ENCODE data around the gene TSPAN5.

The TSPAN5 gene

GRCh38 chr4:98506462-98507132 lies 151.8 kb downstream of the TSPAN5 start:
- H3K27ac ChIP-seq (ENCODE audit: low read length) = no peak overlapping the region
- H3K36me3 ChIP-seq (ENCODE audit: control insufficient read depth in 2 of 2, insufficient read depth in 2 of 2, low read length in 2 of 2) = no peaks in the 10 kb centered on the region
- H3K27me3 ChIP-seq (ENCODE audit: control insufficient read depth in 1 of 2, insufficient read depth in 2 of 2, low read length in 2 of 2) = no peaks in the 10 kb centered on the region
- H3K9ac ChIP-seq (ENCODE audit: low read length in 2 of 2) = no peak overlapping the region
- H3K9me3 ChIP-seq (ENCODE audit: control insufficient read depth in 2 of 2, low read length in 2 of 2) = no peaks in the 10 kb centered on the region
- H3K4me3 ChIP-seq (ENCODE audit: low read length in 2 of 2) = no peak overlapping the region
- H3K4me1 ChIP-seq (ENCODE audit: control insufficient read depth, insufficient read depth, low read length) = no peaks in the 10 kb centered on the region

GRCh38 chr4:98505992-98506391 lies 152.4 kb downstream of the TSPAN5 start:
- Histone ChIP-seq H3K9ac (ENCODE audit: low read length in 2 of 2) (no peak overlapping the region), H3K36me3 (ENCODE audit: control insufficient read depth in 2 of 2, insufficient read depth in 2 of 2, low read length in 2 of 2) (no peaks in the 10 kb centered on the region), H3K27ac (ENCODE audit: low read length) (no peak overlapping the region), H3K27me3 (ENCODE audit: control insufficient read depth in 1 of 2, insufficient read depth in 2 of 2, low read length in 2 of 2) (no peaks in the 10 kb centered on the region), H3K4me3 (ENCODE audit: low read length in 2 of 2) (no peak overlapping the region), H3K4me1 (ENCODE audit: control insufficient read depth, insufficient read depth, low read length) (no peaks in the 10 kb centered on the region), H3K9me3 (ENCODE audit: control insufficient read depth in 2 of 2, low read length in 2 of 2) (no peaks in the 10 kb centered on the region)

- Histone ChIP-seq H3K4me1 (ENCODE audit: control insufficient read depth, insufficient read depth, low read length) (no peaks in the 10 kb centered on the region), H3K9me3 (ENCODE audit: control insufficient read depth in 2 of 2, low read length in 2 of 2) (no peaks in the 10 kb centered on the region), H3K4me3 (ENCODE audit: low read length in 2 of 2) (no peak overlapping the region), H3K27ac (ENCODE audit: low read length) (no peak overlapping the region), H3K36me3 (ENCODE audit: control insufficient read depth in 2 of 2, insufficient read depth in 2 of 2, low read length in 2 of 2) (no peaks in the 10 kb centered on the region), H3K27me3 (ENCODE audit: control insufficient read depth in 1 of 2, insufficient read depth in 2 of 2, low read length in 2 of 2) (no peaks in the 10 kb centered on the region), H3K9ac (ENCODE audit: low read length in 2 of 2) (no peak overlapping the region)
These were observed 154.3 kb downstream of the TSPAN5 start for GRCh38 chr4:98504091-98504490.

- no peak overlapping the region for H3K9ac ChIP-seq (ENCODE audit: low read length in 2 of 2)
- no peak overlapping the region for H3K27ac ChIP-seq (ENCODE audit: low read length)
- peaks cover 2% of the 10 kb centered on the region for H3K4me1 ChIP-seq (ENCODE audit: control insufficient read depth, insufficient read depth, low read length)
These were observed 154.7 kb downstream of the TSPAN5 start for GRCh38 chr4:98503676-98504075.

GRCh38 chr4:98502624-98503023 lies 155.8 kb downstream of the TSPAN5 start:
- H3K27ac ChIP-seq (ENCODE audit: low read length) = no peak overlapping the region
- no peak overlapping the region for H3K4me3 ChIP-seq (ENCODE audit: low read length in 2 of 2)
- H3K9ac ChIP-seq (ENCODE audit: low read length in 2 of 2) = no peak overlapping the region
- H3K27me3 ChIP-seq (ENCODE audit: control insufficient read depth in 1 of 2, insufficient read depth in 2 of 2, low read length in 2 of 2) = no peaks in the 10 kb centered on the region
- H3K9me3 ChIP-seq (ENCODE audit: control insufficient read depth in 2 of 2, low read length in 2 of 2) = no peaks in the 10 kb centered on the region
- no peaks in the 10 kb centered on the region for H3K36me3 ChIP-seq (ENCODE audit: control insufficient read depth in 2 of 2, insufficient read depth in 2 of 2, low read length in 2 of 2)
- peaks cover 2% of the 10 kb centered on the region for H3K4me1 ChIP-seq (ENCODE audit: control insufficient read depth, insufficient read depth, low read length)

More at GRCh38 chr4:98503676-98504075, 154.7 kb downstream of the TSPAN5 start:
- Histone ChIP-seq H3K4me3 (ENCODE audit: low read length in 2 of 2) (no peak overlapping the region), H3K27me3 (ENCODE audit: control insufficient read depth in 1 of 2, insufficient read depth in 2 of 2, low read length in 2 of 2) (no peaks in the 10 kb centered on the region), H3K36me3 (ENCODE audit: control insufficient read depth in 2 of 2, insufficient read depth in 2 of 2, low read length in 2 of 2) (no peaks in the 10 kb centered on the region), H3K9me3 (ENCODE audit: control insufficient read depth in 2 of 2, low read length in 2 of 2) (no peaks in the 10 kb centered on the region)

GRCh38 chr4:98502031-98502430 lies 156.4 kb downstream of the TSPAN5 start:
- Histone ChIP-seq H3K36me3 (ENCODE audit: control insufficient read depth in 2 of 2, insufficient read depth in 2 of 2, low read length in 2 of 2) (no peaks in the 10 kb centered on the region), H3K27me3 (ENCODE audit: control insufficient read depth in 1 of 2, insufficient read depth in 2 of 2, low read length in 2 of 2) (no peaks in the 10 kb centered on the region), H3K4me3 (ENCODE audit: low read length in 2 of 2) (no peak overlapping the region), H3K9ac (ENCODE audit: low read length in 2 of 2) (no peak overlapping the region), H3K4me1 (ENCODE audit: control insufficient read depth, insufficient read depth, low read length) (peaks cover 2% of the 10 kb centered on the region), H3K27ac (ENCODE audit: low read length) (no peak overlapping the region), H3K9me3 (ENCODE audit: control insufficient read depth in 2 of 2, low read length in 2 of 2) (no peaks in the 10 kb centered on the region)

- no peaks in the 10 kb centered on the region for H3K9me3 ChIP-seq (ENCODE audit: control insufficient read depth in 2 of 2, low read length in 2 of 2)
- H3K36me3 ChIP-seq (ENCODE audit: control insufficient read depth in 2 of 2, insufficient read depth in 2 of 2, low read length in 2 of 2) = no peaks in the 10 kb centered on the region
- peaks cover 3% of the 10 kb centered on the region for H3K4me1 ChIP-seq (ENCODE audit: control insufficient read depth, insufficient read depth, low read length)
These were observed 157.0 kb downstream of the TSPAN5 start for GRCh38 chr4:98501383-98501782.

GRCh38 chr4:98498774-98499173 lies 159.6 kb downstream of the TSPAN5 start:
- H3K9me3 ChIP-seq (ENCODE audit: control insufficient read depth in 2 of 2, low read length in 2 of 2) = no peaks in the 10 kb centered on the region
- no peaks in the 10 kb centered on the region for H3K27me3 ChIP-seq (ENCODE audit: control insufficient read depth in 1 of 2, insufficient read depth in 2 of 2, low read length in 2 of 2)
- H3K36me3 ChIP-seq (ENCODE audit: control insufficient read depth in 2 of 2, insufficient read depth in 2 of 2, low read length in 2 of 2) = no peaks in the 10 kb centered on the region
- H3K4me3 ChIP-seq (ENCODE audit: low read length in 2 of 2) = no peak overlapping the region
- H3K27ac ChIP-seq (ENCODE audit: low read length) = no peak overlapping the region
- peaks cover 12% of the 10 kb centered on the region for H3K4me1 ChIP-seq (ENCODE audit: control insufficient read depth, insufficient read depth, low read length)
- H3K9ac ChIP-seq (ENCODE audit: low read length in 2 of 2) = no peak overlapping the region

More at GRCh38 chr4:98501383-98501782, 157.0 kb downstream of the TSPAN5 start:
- no peaks in the 10 kb centered on the region for H3K27me3 ChIP-seq (ENCODE audit: control insufficient read depth in 1 of 2, insufficient read depth in 2 of 2, low read length in 2 of 2)
- no peak overlapping the region for H3K9ac ChIP-seq (ENCODE audit: low read length in 2 of 2)
- H3K4me3 ChIP-seq (ENCODE audit: low read length in 2 of 2) = no peak overlapping the region
- no peak overlapping the region for H3K27ac ChIP-seq (ENCODE audit: low read length)

- no peaks in the 10 kb centered on the region for H3K36me3 ChIP-seq (ENCODE audit: control insufficient read depth in 2 of 2, insufficient read depth in 2 of 2, low read length in 2 of 2)
- H3K9ac ChIP-seq (ENCODE audit: low read length in 2 of 2) = no peak overlapping the region
- H3K9me3 ChIP-seq (ENCODE audit: control insufficient read depth in 2 of 2, low read length in 2 of 2) = no peaks in the 10 kb centered on the region
- peaks cover 16% of the 10 kb centered on the region for H3K4me1 ChIP-seq (ENCODE audit: control insufficient read depth, insufficient read depth, low read length)
- peak overlapping the region; percentile 53 for H3K27ac ChIP-seq (ENCODE audit: low read length)
- no peak overlapping the region for H3K4me3 ChIP-seq (ENCODE audit: low read length in 2 of 2)
- H3K27me3 ChIP-seq (ENCODE audit: control insufficient read depth in 1 of 2, insufficient read depth in 2 of 2, low read length in 2 of 2) = no peaks in the 10 kb centered on the region
These were observed 162.1 kb downstream of the TSPAN5 start for GRCh38 chr4:98496152-98496845.

- Histone ChIP-seq H3K9ac (ENCODE audit: low read length in 2 of 2) (no peak overlapping the region), H3K4me3 (ENCODE audit: low read length in 2 of 2) (no peak overlapping the region), H3K27me3 (ENCODE audit: control insufficient read depth in 1 of 2, insufficient read depth in 2 of 2, low read length in 2 of 2) (no peaks in the 10 kb centered on the region), H3K36me3 (ENCODE audit: control insufficient read depth in 2 of 2, insufficient read depth in 2 of 2, low read length in 2 of 2) (no peaks in the 10 kb centered on the region), H3K27ac (ENCODE audit: low read length) (no peak overlapping the region), H3K9me3 (ENCODE audit: control insufficient read depth in 2 of 2, low read length in 2 of 2) (no peaks in the 10 kb centered on the region), H3K4me1 (ENCODE audit: control insufficient read depth, insufficient read depth, low read length) (peaks cover 13% of the 10 kb centered on the region)
These were observed 165.1 kb downstream of the TSPAN5 start for GRCh38 chr4:98493296-98493695.

Data from stomach smooth muscle (tissue), 2 donors.